HepG2 (cell line): Measurements from ENCODE around the gene FGF14.

Experiments used
- BHLHE40 ChIP-seq: IDR thresholded peaks from 2 replicates; pipeline ENCODE4 v1.6.1; 2011; ENCODE audit warnings: low read length, improper control_type of control experiment
- MEIS1 ChIP-seq: sonication (generic); formaldehyde crosslinking; IDR thresholded peaks from 2 replicates; pipeline ENCODE4 v1.9.0; 2021; ENCODE audit warnings: mild to moderate bottlenecking, missing genetic modification reagents, moderate library complexity, borderline replicate concordance
- RBM22 ChIP-seq: fragments of 200-400 bp; formaldehyde crosslinking; optimal IDR thresholded peaks from 2 replicates; pipeline ENCODE3; 2017; ENCODE audit warnings: mild to moderate bottlenecking, low read length, moderate library complexity
- SIX4 ChIP-seq: sonication (generic); formaldehyde crosslinking; IDR thresholded peaks from 2 replicates; pipeline ENCODE4 v1.4.0; 2020; ENCODE audit warnings: missing genetic modification reagents
- ZNF446 ChIP-seq: sonication (generic); formaldehyde crosslinking; IDR thresholded peaks from 2 replicates; pipeline ENCODE4 v1.5.0; 2020; ENCODE audit warnings: mild to moderate bottlenecking, missing genetic modification reagents

DNA sequence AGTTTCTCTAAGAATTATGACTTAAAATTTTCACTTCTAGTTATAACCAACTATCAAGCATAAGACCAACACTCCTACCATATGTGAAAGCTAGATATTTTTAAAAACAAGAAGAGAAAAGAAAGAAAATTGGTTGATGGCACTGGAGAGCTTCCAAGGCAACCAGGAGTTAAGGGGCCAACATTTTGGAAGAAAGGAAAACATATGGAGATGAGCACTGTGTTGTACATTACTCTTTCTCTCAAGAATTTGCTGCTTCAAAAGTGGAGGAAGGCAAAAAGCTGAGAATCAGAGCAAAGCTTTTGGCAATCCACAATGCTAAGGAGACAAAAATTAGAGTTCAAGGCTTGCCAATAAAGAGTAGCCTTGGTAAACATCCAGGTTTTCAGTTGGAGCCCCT lies 503.2 kb downstream of the FGF14 start:
- no peak for TF ChIP-seq SIX4 (CRISPR knock-in tag)
- no peak for TF ChIP-seq ZNF446 (CRISPR knock-in tag)
- TF ChIP-seq MEIS1 (CRISPR knock-in tag) = no peak
- TF ChIP-seq RBM22 = no peak
- no peak for TF ChIP-seq BHLHE40
